COLO668 (cell line): ENCODE measurements around the gene MSANTD1.

ENCODE experiments used
- DNase-seq: peaks from one replicate; lab custom pipeline; 2025; ENCODE audit not compliant: unreplicated experiment; lab: John Stamatoyannopoulos, UW

The MSANTD1 gene

GRCh38 chr4:3215733-3216132 lies 33.2 kb upstream of the MSANTD1 start:
- no peak for DNase-seq

GRCh38 chr4:3217266-3217665 lies 31.7 kb upstream of the MSANTD1 start:
- no peak for DNase-seq

GRCh38 chr4:3217771-3218170 lies 31.2 kb upstream of the MSANTD1 start:
- no peak for DNase-seq

- DNase-seq, result no peak
Measured at GRCh38 chr4:3218824-3219760, 29.9 kb upstream of the MSANTD1 start.

- DNase-seq, result no peak
Measured at GRCh38 chr4:3219761-3220475, 29.0 kb upstream of the MSANTD1 start.

- no peak for DNase-seq
Measured at GRCh38 chr4:3220476-3221183, 28.3 kb upstream of the MSANTD1 start.

GRCh38 chr4:3221184-3221494 lies 27.8 kb upstream of the MSANTD1 start:
- DNase-seq, result no peak

GRCh38 chr4:3221996-3222395 lies 27.0 kb upstream of the MSANTD1 start:
- no peak for DNase-seq

GRCh38 chr4:3223346-3223745 lies 25.6 kb upstream of the MSANTD1 start:
- DNase-seq, result no peak

- no peak for DNase-seq
Measured at GRCh38 chr4:3223956-3224748, 24.8 kb upstream of the MSANTD1 start.

- no peak for DNase-seq
Measured at GRCh38 chr4:3225071-3225850, 23.7 kb upstream of the MSANTD1 start.

- DNase-seq, result no peak
Measured at GRCh38 chr4:3225936-3226335, 23.0 kb upstream of the MSANTD1 start.

- DNase-seq, result peak; percentile 43
Measured at GRCh38 chr4:3226467-3226866, 22.5 kb upstream of the MSANTD1 start.

- no peak for DNase-seq
Measured at GRCh38 chr4:3226944-3227343, 22.0 kb upstream of the MSANTD1 start.

- DNase-seq, result no peak
Measured at GRCh38 chr4:3227878-3228675, 20.9 kb upstream of the MSANTD1 start.

GRCh38 chr4:3228881-3229280 lies 20.1 kb upstream of the MSANTD1 start:
- no peak for DNase-seq

GRCh38 chr4:3229328-3229727 lies 19.6 kb upstream of the MSANTD1 start:
- DNase-seq, result no peak

GRCh38 chr4:3229964-3230363 lies 19.0 kb upstream of the MSANTD1 start:
- DNase-seq, result no peak

GRCh38 chr4:3231471-3231870 lies 17.5 kb upstream of the MSANTD1 start:
- DNase-seq, result no peak
